GM12872 (cell line): ENCODE results near the gene NTRK2.

Experiments used
- TF ChIP-seq, protein P1 (sequence below): IDR thresholded peaks from 3 replicates; pipeline ENCODE4 v1.5.1; 2011; ENCODE audit warnings: low read depth, mild to moderate bottlenecking, low read length, moderate library complexity; ENCODE audit not compliant: insufficient read depth

NTRK2 gene

GRCh38 chr9:84808416-84808815 lies 138.9 kb downstream of the NTRK2 start:
- TF ChIP-seq, protein P1, sequence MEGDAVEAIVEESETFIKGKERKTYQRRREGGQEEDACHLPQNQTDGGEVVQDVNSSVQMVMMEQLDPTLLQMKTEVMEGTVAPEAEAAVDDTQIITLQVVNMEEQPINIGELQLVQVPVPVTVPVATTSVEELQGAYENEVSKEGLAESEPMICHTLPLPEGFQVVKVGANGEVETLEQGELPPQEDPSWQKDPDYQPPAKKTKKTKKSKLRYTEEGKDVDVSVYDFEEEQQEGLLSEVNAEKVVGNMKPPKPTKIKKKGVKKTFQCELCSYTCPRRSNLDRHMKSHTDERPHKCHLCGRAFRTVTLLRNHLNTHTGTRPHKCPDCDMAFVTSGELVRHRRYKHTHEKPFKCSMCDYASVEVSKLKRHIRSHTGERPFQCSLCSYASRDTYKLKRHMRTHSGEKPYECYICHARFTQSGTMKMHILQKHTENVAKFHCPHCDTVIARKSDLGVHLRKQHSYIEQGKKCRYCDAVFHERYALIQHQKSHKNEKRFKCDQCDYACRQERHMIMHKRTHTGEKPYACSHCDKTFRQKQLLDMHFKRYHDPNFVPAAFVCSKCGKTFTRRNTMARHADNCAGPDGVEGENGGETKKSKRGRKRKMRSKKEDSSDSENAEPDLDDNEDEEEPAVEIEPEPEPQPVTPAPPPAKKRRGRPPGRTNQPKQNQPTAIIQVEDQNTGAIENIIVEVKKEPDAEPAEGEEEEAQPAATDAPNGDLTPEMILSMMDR, result no peak

DNA sequence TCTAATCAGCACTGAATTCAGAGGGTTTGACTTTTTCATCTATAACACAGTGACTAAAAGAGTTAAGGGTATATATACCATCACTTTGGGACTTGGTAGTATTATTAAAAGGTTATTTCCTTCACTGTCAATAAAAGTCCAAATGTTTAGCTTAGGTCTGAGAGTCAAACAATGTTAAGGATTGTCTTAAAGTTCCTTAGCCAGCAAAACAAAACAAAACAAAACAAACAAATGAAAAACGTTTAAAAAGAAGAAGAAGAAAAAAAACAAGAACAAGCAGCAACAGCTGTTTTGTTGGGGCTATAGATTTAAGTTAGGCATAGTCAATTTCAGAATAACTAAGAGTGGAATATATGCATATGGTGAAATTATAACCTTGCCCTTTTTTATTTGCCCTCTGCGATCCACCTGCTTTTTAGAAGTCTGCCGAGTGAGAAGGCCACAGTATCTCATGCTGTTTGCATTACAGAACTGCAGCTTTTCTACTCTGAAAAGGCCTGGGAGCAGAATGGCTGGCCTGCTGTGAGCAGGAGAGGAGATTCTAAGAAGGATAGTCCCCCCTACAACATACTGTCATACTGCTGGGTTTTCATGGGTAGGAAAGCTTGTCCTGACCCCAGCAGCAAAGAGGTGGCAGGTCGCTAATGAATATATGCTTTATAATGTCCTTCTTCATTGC lies 141.7 kb downstream of the NTRK2 start:
- TF ChIP-seq, protein P1, result no peak

GRCh38 chr9:84811751-84812074 lies 142.2 kb downstream of the NTRK2 start:
- TF ChIP-seq, protein P1, result no peak

DNA sequence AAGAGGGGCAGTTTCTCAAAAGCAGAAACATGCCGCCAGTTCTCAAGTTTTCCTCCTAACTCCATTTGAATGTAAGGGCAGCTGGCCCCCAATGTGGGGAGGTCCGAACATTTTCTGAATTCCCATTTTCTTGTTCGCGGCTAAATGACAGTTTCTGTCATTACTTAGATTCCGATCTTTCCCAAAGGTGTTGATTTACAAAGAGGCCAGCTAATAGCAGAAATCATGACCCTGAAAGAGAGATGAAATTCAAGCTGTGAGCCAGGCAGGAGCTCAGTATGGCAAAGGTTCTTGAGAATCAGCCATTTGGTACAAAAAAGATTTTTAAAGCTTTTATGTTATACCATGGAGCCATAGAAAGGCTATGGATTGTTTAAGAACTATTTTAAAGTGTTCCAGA lies 142.8 kb downstream of the NTRK2 start:
- TF ChIP-seq, protein P1, result no peak

GRCh38 chr9:84812847-84813246 lies 143.3 kb downstream of the NTRK2 start:
- TF ChIP-seq, protein P1, result no peak

GRCh38 chr9:84815554-84815953 lies 146.0 kb downstream of the NTRK2 start:
- TF ChIP-seq, protein P1, result no peak

DNA sequence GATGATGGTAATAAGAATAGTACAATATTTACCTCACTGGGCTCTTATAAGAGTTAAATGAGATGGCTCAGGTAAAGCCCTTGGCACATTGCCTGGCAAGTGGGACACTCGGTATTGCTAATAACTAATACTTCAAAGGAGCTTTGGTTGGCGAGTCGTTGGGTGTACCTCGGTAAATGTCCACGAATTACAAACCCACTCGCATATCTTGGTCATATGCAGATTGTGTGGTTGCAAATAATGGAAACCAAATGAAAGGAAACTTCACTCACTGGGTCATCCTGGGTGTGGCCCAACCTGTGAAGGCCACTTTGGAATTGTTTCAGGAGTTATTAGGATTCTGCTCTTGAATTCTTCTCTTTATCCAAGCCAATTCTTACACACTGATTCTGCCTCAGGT lies 147.5 kb downstream of the NTRK2 start:
- TF ChIP-seq, protein P1, result no peak
